ENCODE results near the gene AJAP1.

DNA sequence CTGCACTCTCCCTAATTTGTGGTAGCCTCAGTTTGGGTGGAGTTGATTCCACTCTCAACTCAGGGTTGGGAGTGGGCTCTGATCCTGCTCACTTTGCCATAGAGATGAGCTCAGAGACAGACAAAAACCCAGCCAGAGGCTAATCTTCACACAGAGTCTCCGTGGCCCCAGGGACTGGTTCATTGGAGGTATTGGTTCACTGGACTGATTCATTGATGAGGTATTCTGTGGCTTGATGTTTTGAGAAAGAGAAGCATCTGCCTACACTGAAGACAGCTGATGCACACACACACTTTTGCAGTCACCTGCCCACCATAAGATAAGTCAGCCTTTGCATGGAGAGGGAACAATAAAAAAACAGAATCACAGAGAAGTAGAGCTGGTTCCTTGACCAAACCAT, 183.8 kb downstream of the AJAP1 start:
- TF ChIP-seq TAF1 (IDR thresholded peaks at IDR 0.05; ENCODE audit: low read depth, low read length) (no peak), EZH2 (IDR thresholded peaks at IDR 0.05; ENCODE audit: low read depth, low read length, severe bottlenecking) (no peak), SP2 (IDR thresholded peaks at IDR 0.05; ENCODE audit: low read length) (no peak), POLR2AphosphoS5 (IDR thresholded peaks at IDR 0.05; ENCODE audit: low read depth, low read length) (no peak), TEAD4 (IDR thresholded peaks at IDR 0.05; ENCODE audit: low read depth, low read length) (no peak), RFX5 (IDR thresholded peaks at IDR 0.05; ENCODE audit: borderline replicate concordance, low read depth, low read length) (no peak), SIN3A (conservative IDR thresholded peaks at IDR 0.05 in 1 of 2, IDR thresholded peaks at IDR 0.05 in 1 of 2; ENCODE audit: low read depth in 1 of 2, low read length in 2 of 2) (no peak), EP300 (IDR thresholded peaks at IDR 0.05; ENCODE audit: borderline replicate concordance in 1 of 2, low read depth in 2 of 2, low read length in 2 of 2) (no peak), POLR2A (IDR thresholded peaks at IDR 0.05; ENCODE audit: control extremely low read depth in 1 of 2, low read depth in 2 of 2, low read length in 2 of 2) (no peak), CEBPB (IDR thresholded peaks at IDR 0.05; ENCODE audit: low read depth, low read length) (no peak), MAX (IDR thresholded peaks at IDR 0.05) (no peak), ZNF274 (IDR thresholded peaks at IDR 0.05; ENCODE audit: borderline replicate concordance, extremely low read depth, low read length) (no peak)
- TF ChIP-seq, protein P1, sequence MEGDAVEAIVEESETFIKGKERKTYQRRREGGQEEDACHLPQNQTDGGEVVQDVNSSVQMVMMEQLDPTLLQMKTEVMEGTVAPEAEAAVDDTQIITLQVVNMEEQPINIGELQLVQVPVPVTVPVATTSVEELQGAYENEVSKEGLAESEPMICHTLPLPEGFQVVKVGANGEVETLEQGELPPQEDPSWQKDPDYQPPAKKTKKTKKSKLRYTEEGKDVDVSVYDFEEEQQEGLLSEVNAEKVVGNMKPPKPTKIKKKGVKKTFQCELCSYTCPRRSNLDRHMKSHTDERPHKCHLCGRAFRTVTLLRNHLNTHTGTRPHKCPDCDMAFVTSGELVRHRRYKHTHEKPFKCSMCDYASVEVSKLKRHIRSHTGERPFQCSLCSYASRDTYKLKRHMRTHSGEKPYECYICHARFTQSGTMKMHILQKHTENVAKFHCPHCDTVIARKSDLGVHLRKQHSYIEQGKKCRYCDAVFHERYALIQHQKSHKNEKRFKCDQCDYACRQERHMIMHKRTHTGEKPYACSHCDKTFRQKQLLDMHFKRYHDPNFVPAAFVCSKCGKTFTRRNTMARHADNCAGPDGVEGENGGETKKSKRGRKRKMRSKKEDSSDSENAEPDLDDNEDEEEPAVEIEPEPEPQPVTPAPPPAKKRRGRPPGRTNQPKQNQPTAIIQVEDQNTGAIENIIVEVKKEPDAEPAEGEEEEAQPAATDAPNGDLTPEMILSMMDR (IDR thresholded peaks at IDR 0.05; ENCODE audit: control extremely low read depth in 1 of 3, insufficient read depth in 1 of 3, low read depth in 1 of 3, low read length in 3 of 3) = no peak
- TF ChIP-seq, protein P2, sequence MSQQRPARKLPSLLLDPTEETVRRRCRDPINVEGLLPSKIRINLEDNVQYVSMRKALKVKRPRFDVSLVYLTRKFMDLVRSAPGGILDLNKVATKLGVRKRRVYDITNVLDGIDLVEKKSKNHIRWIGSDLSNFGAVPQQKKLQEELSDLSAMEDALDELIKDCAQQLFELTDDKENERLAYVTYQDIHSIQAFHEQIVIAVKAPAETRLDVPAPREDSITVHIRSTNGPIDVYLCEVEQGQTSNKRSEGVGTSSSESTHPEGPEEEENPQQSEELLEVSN (IDR thresholded peaks at IDR 0.05) = no peak

All from H1 (cell line).